HEK293 (cell line): ENCODE data around the gene GPR152.

Experiments
- CTCF ChIA-PET: fragments of 350-600 bp; formaldehyde crosslinking; extraction: SDS; loops from one replicate; lab custom pipeline; 2021; ENCODE audit warnings: antibody characterized with exemption; lab: Yijun Ruan, JAX
- POLR2A ChIA-PET: fragments of 300-600 bp; formaldehyde crosslinking; extraction: SDS; loops from one replicate; lab custom pipeline; 2020; ENCODE audit warnings: antibody characterized with exemption, inconsistent platforms; lab: Yijun Ruan, JAX
- H3K27ac ChIP-seq: fragments of 200-500 bp; sonication (Bioruptor generic); 2 replicates; pipeline ENCODE4 v1.5.1; 2014; ENCODE audit warnings: low read depth, low read length, control low read depth, inconsistent platforms; ENCODE audit errors: extremely low read depth
- H3K36me3 ChIP-seq, 2 experiments: fragments of 200-500 bp in 1 of 2; sonication (Bioruptor generic) in 1 of 2; 1 replicate in 1 of 2; 2 replicates in 1 of 2; pipeline ENCODE4 v1.5.1; 2014 to 2017; ENCODE audit warnings: inconsistent platforms in 2 of 2, low read length in 2 of 2; ENCODE audit not compliant: control insufficient read depth in 2 of 2, insufficient read depth in 1 of 2
- H3K4me1 ChIP-seq: fragments of 200-500 bp; sonication (Bioruptor generic); 2 replicates; pipeline ENCODE4 v1.5.1; 2014; ENCODE audit warnings: mild to moderate bottlenecking, low read length, inconsistent platforms; ENCODE audit not compliant: control insufficient read depth, insufficient read depth
- H3K4me3 ChIP-seq: 2 replicates; pipeline ENCODE4 v1.5.1; 2011; ENCODE audit warnings: low read depth, mild to moderate bottlenecking, control low read depth, low read length, moderate library complexity
- H3K9me3 ChIP-seq: fragments of 200-500 bp; sonication (Bioruptor generic); 2 replicates; pipeline ENCODE4 v1.5.1; 2014; ENCODE audit warnings: low read depth, low read length, inconsistent platforms; ENCODE audit not compliant: control insufficient read depth, insufficient read depth
- GLI2 ChIP-seq: fragments of 450-650 bp; formaldehyde crosslinking; IDR thresholded peaks from 2 replicates; pipeline ENCODE4; 2017; ENCODE audit warnings: missing biosample characterization, missing genetic modification characterization, low read depth, borderline replicate concordance
- GLIS1 ChIP-seq: fragments of 450-650 bp; formaldehyde crosslinking; IDR thresholded peaks from 2 replicates; pipeline ENCODE4 v1.5.1; 2016; ENCODE audit warnings: missing biosample characterization, missing genetic modification characterization
- KLF10 ChIP-seq: fragments of 450-650 bp; IDR thresholded peaks from 2 replicates; pipeline ENCODE4 v1.5.1; 2018; ENCODE audit warnings: missing biosample characterization, mild to moderate bottlenecking, missing genetic modification characterization
- KLF7 ChIP-seq: fragments of 450-650 bp; formaldehyde crosslinking; IDR thresholded peaks from 2 replicates; pipeline ENCODE4 v1.5.1; 2016; ENCODE audit warnings: missing biosample characterization, missing genetic modification characterization, borderline replicate concordance
- ZBTB48 ChIP-seq: fragments of 450-650 bp; formaldehyde crosslinking; IDR thresholded peaks from 2 replicates; pipeline ENCODE4 v1.5.1; 2016; ENCODE audit warnings: missing biosample characterization, missing genetic modification characterization
- ZFP41 ChIP-seq: fragments of 450-650 bp; formaldehyde crosslinking; IDR thresholded peaks from 2 replicates; pipeline ENCODE4 v1.5.1; 2016; ENCODE audit warnings: missing biosample characterization, missing genetic modification characterization, borderline replicate concordance
- ZNF202 ChIP-seq: fragments of 450-650 bp; formaldehyde crosslinking; IDR thresholded peaks from 2 replicates; pipeline ENCODE4 v1.5.1; 2016; ENCODE audit warnings: missing biosample characterization, missing genetic modification characterization, borderline replicate concordance
- ZNF274 ChIP-seq, 2 experiments: fragments of 200-500 bp in 1 of 2; fragments of 450-650 bp in 1 of 2; sonication (Bioruptor generic) in 1 of 2; formaldehyde crosslinking in 1 of 2; IDR thresholded peaks; 2 replicates each; pipeline versions ENCODE4 v1.5.1 to v1.6.1; 2014 to 2016; ENCODE audit warnings: borderline replicate concordance in 1 of 2, inconsistent platforms in 1 of 2, low read length in 1 of 2, missing biosample characterization in 1 of 2, missing genetic modification characterization in 1 of 2
- ZNF362 ChIP-seq: fragments of 450-650 bp; formaldehyde crosslinking; IDR thresholded peaks from 2 replicates; pipeline ENCODE4 v1.5.1; 2016; ENCODE audit warnings: missing biosample characterization, missing genetic modification characterization
- ZNF394 ChIP-seq: fragments of 450-650 bp; formaldehyde crosslinking; IDR thresholded peaks from 2 replicates; pipeline ENCODE4 v1.5.1; 2016; ENCODE audit warnings: missing biosample characterization, missing genetic modification characterization, mild to moderate bottlenecking, moderate library complexity, borderline replicate concordance
- ZNF433 ChIP-seq: fragments of 450-650 bp; formaldehyde crosslinking; IDR thresholded peaks from 2 replicates; pipeline ENCODE4 v1.5.1; 2016; ENCODE audit warnings: missing biosample characterization, missing genetic modification characterization, low read depth
- ZNF513 ChIP-seq: fragments of 450-650 bp; IDR thresholded peaks from 2 replicates; pipeline ENCODE4 v1.5.1; 2018; ENCODE audit warnings: missing biosample characterization, missing genetic modification characterization
- ZNF530 ChIP-seq: fragments of 450-650 bp; formaldehyde crosslinking; IDR thresholded peaks from 2 replicates; pipeline ENCODE4 v1.5.1; 2016; ENCODE audit warnings: low read depth, missing biosample characterization, missing genetic modification characterization
- ZNF549 ChIP-seq: fragments of 450-650 bp; IDR thresholded peaks from 2 replicates; pipeline ENCODE4 v1.5.1; 2018; ENCODE audit warnings: missing biosample characterization, missing genetic modification characterization, mild to moderate bottlenecking, inconsistent platforms, moderate library complexity
- ZNF571 ChIP-seq: fragments of 450-650 bp; formaldehyde crosslinking; IDR thresholded peaks from 2 replicates; pipeline ENCODE4 v1.5.0; 2017; ENCODE audit warnings: missing biosample characterization, missing genetic modification characterization
- ZNF777 ChIP-seq: fragments of 450-650 bp; formaldehyde crosslinking; IDR thresholded peaks from 2 replicates; pipeline ENCODE4 v1.5.1; 2017; ENCODE audit warnings: missing biosample characterization, missing genetic modification characterization, borderline replicate concordance
- ZNF792 ChIP-seq: fragments of 450-650 bp; formaldehyde crosslinking; IDR thresholded peaks from 2 replicates; pipeline ENCODE4 v1.5.1; 2016; ENCODE audit warnings: missing biosample characterization, missing genetic modification characterization
- ZSCAN16 ChIP-seq: fragments of 450-650 bp; formaldehyde crosslinking; IDR thresholded peaks from 2 replicates; pipeline ENCODE4 v1.5.1; 2016; ENCODE audit warnings: missing biosample characterization, missing genetic modification characterization

The GPR152 gene

GRCh38 chr11:67432655-67433349 is 19.7 kb downstream of the GPR152 start (continued):
- no peak for TF ChIP-seq KLF7 (tag by site-specific recombination)
- no peak for TF ChIP-seq GLI2 (tag by site-specific recombination)

GRCh38 chr11:67431346-67432249 is 20.9 kb downstream of the GPR152 start:
- peaks cover 5 to 68% of the 10 kb centered on the region in 2 experiments; a peak in 2 of 3 replicates for H3K36me3 ChIP-seq
- ChIA-PET POLR2A (interaction anchor here (0.7 to 1.3 kb wide), 2 partner anchors 42 to 178 kb away, joined by 3 read pairs; no protein-coding TSS in a partner anchor), CTCF (interaction anchor here (0.9 kb wide), 1 partner anchor 30 kb away, joined by 3 read pairs; the partner anchor contains the start of gene PPP1CA)
- H3K9me3 ChIP-seq: no peaks in the 10 kb centered on the region
- peaks cover 5% of the 10 kb centered on the region; the same call in 1 of the 2 replicates for H3K4me1 ChIP-seq
- no peak overlapping the region for H3K4me3 ChIP-seq
- no peak overlapping the region for H3K27ac ChIP-seq
- no peak for TF ChIP-seq ZNF792 (tag by site-specific recombination)
- no peak for TF ChIP-seq KLF10
- TF ChIP-seq ZBTB48: no peak
- TF ChIP-seq ZNF513 (tag by site-specific recombination): no peak
- no peak for TF ChIP-seq ZNF202 (tag by site-specific recombination)
- TF ChIP-seq ZNF362: no peak
- no peak for TF ChIP-seq ZNF571 (tag by site-specific recombination)
- TF ChIP-seq ZFP41 (tag by site-specific recombination): no peak
- TF ChIP-seq ZNF274 (IDR thresholded peaks at IDR 0.05; ENCODE audit: low read length): no peak
- no peak for TF ChIP-seq ZNF274 (tag by site-specific recombination; IDR thresholded peaks at IDR 0.05; ENCODE audit: borderline replicate concordance)
- TF ChIP-seq KLF7 (tag by site-specific recombination): no peak
- no peak for TF ChIP-seq ZNF433
- TF ChIP-seq ZSCAN16 (tag by site-specific recombination): no peak
- no peak for TF ChIP-seq GLIS1 (tag by site-specific recombination)

DNA sequence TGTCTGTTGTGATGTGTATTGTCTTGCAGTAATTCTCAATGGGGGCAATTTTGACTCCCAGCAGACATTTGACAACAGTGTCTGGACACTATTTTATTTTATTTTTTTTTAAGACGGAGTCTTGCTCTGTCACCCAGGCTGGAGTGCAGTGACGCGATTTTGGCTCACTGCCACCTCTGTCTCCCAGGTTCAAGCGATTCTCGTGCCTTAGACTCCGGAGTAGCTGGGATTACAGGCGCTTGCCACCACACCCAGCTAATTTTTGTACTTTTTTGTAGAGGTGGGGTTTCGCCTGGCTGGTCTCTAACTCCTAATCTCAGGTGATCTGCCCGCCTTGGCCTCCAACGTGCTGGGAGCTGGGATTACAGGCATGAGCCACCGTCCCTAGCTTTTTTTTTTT is 22.8 kb downstream of the GPR152 start:
- H3K4me3 ChIP-seq: no peak overlapping the region

More for the DNA sequence above, 22.8 kb downstream of the GPR152 start:
- Histone ChIP-seq H3K36me3 (peaks cover 5 to 53% of the 10 kb centered on the region in 2 experiments; a peak in 2 of 3 replicates), H3K9me3 (no peaks in the 10 kb centered on the region), H3K27ac (no peak overlapping the region), H3K4me1 (peaks cover 5% of the 10 kb centered on the region; the same call in 1 of the 2 replicates)
- CTCF ChIA-PET: no interaction called here
- POLR2A ChIA-PET: interaction anchor here (0.7 to 3.2 kb wide), 3 partner anchors 9 to 35 kb away, joined by 4 to 16 read pairs (median 4); partner anchors contain the start of gene PPP1CA
- TF ChIP-seq ZNF394 (tag by site-specific recombination): peak; percentile 59; the same call in 1 of the 2 replicates
- TF ChIP-seq ZNF549 (tag by site-specific recombination): no peak
- TF ChIP-seq ZNF530: no peak
- no peak for TF ChIP-seq ZNF777 (tag by site-specific recombination)
